ENCODE results near the gene CWH43.
"Not testable (repeated sequence)": the region's sequence is repeated elsewhere in the genome, so short reads cannot be mapped to it uniquely, and the experiment has no call there.

Gene CWH43

GRCh38 chr4:49098034-49098759 lies 112.1 kb downstream of the CWH43 start:
- DNase-seq: not testable (repeated sequence)

- not testable (repeated sequence) for DNase-seq
Measured at GRCh38 chr4:49099831-49100444, 113.9 kb downstream of the CWH43 start.

GRCh38 chr4:49102344-49102898 lies 116.3 kb downstream of the CWH43 start:
- DNase-seq: not testable (repeated sequence)

GRCh38 chr4:49103436-49104136 lies 117.5 kb downstream of the CWH43 start:
- DNase-seq: not testable (repeated sequence)

- not testable (repeated sequence) for DNase-seq
Measured at GRCh38 chr4:49104231-49104930, 118.3 kb downstream of the CWH43 start.

- DNase-seq: not testable (repeated sequence)
Measured at GRCh38 chr4:49105248-49105904, 119.3 kb downstream of the CWH43 start.

- DNase-seq: not testable (repeated sequence)
Measured at GRCh38 chr4:49107262-49107661, 121.2 kb downstream of the CWH43 start.

- not testable (repeated sequence) for DNase-seq
Measured at GRCh38 chr4:49108183-49108978, 122.3 kb downstream of the CWH43 start.

GRCh38 chr4:49109567-49110166 lies 123.6 kb downstream of the CWH43 start:
- DNase-seq: not testable (repeated sequence)

GRCh38 chr4:49110579-49110978 lies 124.5 kb downstream of the CWH43 start:
- not testable (repeated sequence) for DNase-seq

Data from NCI-H82 (cell line).